Panc1 (cell line): ENCODE results near the gene WDR59.

Source experiments
- POLR2AphosphoS5 ChIP-seq: IDR thresholded peaks from 2 replicates; pipeline ENCODE4 v1.6.1; 2012; ENCODE audit warnings: mild to moderate bottlenecking, low read depth, low read length, moderate library complexity
- SIN3A ChIP-seq: IDR thresholded peaks from 2 replicates; pipeline ENCODE4 v1.6.1; 2012; ENCODE audit warnings: low read depth, mild to moderate bottlenecking, low read length, moderate library complexity, borderline replicate concordance; ENCODE audit not compliant: insufficient read depth
- TCF7L2 ChIP-seq: IDR thresholded peaks from 2 replicates; pipeline ENCODE4 v1.6.1; 2011; ENCODE audit warnings: mild to moderate bottlenecking, low read depth, low read length, inconsistent platforms
- TF ChIP-seq, protein P1 (sequence below): fragments of 450-650 bp; IDR thresholded peaks from 2 replicates; pipeline ENCODE4 v1.5.1; 2017; ENCODE audit warnings: mild to moderate bottlenecking
- TF ChIP-seq, protein P2 (sequence below), 2 experiments: IDR thresholded peaks; 2 replicates each; pipeline ENCODE4 v1.6.1; 2011 to 2012; ENCODE audit warnings: low read depth in 2 of 2, control low read depth in 1 of 2, low read length in 1 of 2, mild to moderate bottlenecking in 1 of 2, moderate library complexity in 1 of 2; ENCODE audit not compliant: insufficient read depth in 1 of 2

- TF ChIP-seq, protein P1, sequence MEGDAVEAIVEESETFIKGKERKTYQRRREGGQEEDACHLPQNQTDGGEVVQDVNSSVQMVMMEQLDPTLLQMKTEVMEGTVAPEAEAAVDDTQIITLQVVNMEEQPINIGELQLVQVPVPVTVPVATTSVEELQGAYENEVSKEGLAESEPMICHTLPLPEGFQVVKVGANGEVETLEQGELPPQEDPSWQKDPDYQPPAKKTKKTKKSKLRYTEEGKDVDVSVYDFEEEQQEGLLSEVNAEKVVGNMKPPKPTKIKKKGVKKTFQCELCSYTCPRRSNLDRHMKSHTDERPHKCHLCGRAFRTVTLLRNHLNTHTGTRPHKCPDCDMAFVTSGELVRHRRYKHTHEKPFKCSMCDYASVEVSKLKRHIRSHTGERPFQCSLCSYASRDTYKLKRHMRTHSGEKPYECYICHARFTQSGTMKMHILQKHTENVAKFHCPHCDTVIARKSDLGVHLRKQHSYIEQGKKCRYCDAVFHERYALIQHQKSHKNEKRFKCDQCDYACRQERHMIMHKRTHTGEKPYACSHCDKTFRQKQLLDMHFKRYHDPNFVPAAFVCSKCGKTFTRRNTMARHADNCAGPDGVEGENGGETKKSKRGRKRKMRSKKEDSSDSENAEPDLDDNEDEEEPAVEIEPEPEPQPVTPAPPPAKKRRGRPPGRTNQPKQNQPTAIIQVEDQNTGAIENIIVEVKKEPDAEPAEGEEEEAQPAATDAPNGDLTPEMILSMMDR = no peak
- TF ChIP-seq POLR2AphosphoS5 = no peak
- TF ChIP-seq, protein P2, sequence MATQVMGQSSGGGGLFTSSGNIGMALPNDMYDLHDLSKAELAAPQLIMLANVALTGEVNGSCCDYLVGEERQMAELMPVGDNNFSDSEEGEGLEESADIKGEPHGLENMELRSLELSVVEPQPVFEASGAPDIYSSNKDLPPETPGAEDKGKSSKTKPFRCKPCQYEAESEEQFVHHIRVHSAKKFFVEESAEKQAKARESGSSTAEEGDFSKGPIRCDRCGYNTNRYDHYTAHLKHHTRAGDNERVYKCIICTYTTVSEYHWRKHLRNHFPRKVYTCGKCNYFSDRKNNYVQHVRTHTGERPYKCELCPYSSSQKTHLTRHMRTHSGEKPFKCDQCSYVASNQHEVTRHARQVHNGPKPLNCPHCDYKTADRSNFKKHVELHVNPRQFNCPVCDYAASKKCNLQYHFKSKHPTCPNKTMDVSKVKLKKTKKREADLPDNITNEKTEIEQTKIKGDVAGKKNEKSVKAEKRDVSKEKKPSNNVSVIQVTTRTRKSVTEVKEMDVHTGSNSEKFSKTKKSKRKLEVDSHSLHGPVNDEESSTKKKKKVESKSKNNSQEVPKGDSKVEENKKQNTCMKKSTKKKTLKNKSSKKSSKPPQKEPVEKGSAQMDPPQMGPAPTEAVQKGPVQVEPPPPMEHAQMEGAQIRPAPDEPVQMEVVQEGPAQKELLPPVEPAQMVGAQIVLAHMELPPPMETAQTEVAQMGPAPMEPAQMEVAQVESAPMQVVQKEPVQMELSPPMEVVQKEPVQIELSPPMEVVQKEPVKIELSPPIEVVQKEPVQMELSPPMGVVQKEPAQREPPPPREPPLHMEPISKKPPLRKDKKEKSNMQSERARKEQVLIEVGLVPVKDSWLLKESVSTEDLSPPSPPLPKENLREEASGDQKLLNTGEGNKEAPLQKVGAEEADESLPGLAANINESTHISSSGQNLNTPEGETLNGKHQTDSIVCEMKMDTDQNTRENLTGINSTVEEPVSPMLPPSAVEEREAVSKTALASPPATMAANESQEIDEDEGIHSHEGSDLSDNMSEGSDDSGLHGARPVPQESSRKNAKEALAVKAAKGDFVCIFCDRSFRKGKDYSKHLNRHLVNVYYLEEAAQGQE (IDR thresholded peaks at IDR 0.05; ENCODE audit: insufficient read depth in 1 of 2, low read depth in 2 of 2, low read length in 1 of 2) = no peak
- TF ChIP-seq TCF7L2 = no peak
- TF ChIP-seq SIN3A = no peak
Observed at GRCh38 chr16:74841469-74841868, 143.5 kb downstream of the WDR59 start.
